Activated B cell treated with CpG ODN at 0.5 μM for 24 hours (primary cell): Measurements from ENCODE around the gene CIZ1. TPM values are rescaled to one million over a fixed set of nuclear protein-coding genes. Genes with fewer than 3 reads are reported as not detected.
"Not testable (repeated sequence)": the region's sequence is repeated elsewhere in the genome, so short reads cannot be mapped to it uniquely, and the experiment has no call there.

Experiments used
- ATAC-seq: fragments of 200-7000 bp; cut with Tn5 transposase; one replicate; pipeline ENCODE4 v1.10.0; 2021; ENCODE audit warnings: low read depth, mild to moderate bottlenecking, moderate library complexity
- CTCF ChIA-PET: fragments of 350-600 bp; sonication (Branson Sonifier 250); formaldehyde crosslinking; loops from one replicate; lab custom pipeline; 2021; ENCODE audit warnings: antibody characterized with exemption; lab: Charles Lee
- POLR2A ChIA-PET: fragments of 350-600 bp; sonication (Branson Sonifier 250); formaldehyde crosslinking; loops from one replicate; lab custom pipeline; 2021; ENCODE audit warnings: antibody characterized with exemption; lab: Charles Lee
- DNase-seq: peaks from one replicate; pipeline ENCODE4 v3.0.0; 2022
- H3K27ac Mint-ChIP-seq: one replicate; pipeline ENCODE4 v1.8.0; 2020; ENCODE audit warnings: mixed read lengths
- H3K27me3 Mint-ChIP-seq: one replicate; pipeline ENCODE4 v1.8.0; 2021; ENCODE audit warnings: mixed read lengths
- H3K36me3 Mint-ChIP-seq: one replicate; pipeline ENCODE4 v1.8.0; 2021; ENCODE audit warnings: low read depth, mixed read lengths
- H3K4me1 Mint-ChIP-seq: one replicate; pipeline ENCODE4 v1.8.0; 2021; ENCODE audit warnings: mixed read lengths
- H3K4me3 Mint-ChIP-seq: one replicate; pipeline ENCODE4 v1.8.0; 2020; ENCODE audit warnings: mild to moderate bottlenecking, mixed read lengths
- H3K9me3 Mint-ChIP-seq: one replicate; pipeline ENCODE4 v1.8.0; 2020; ENCODE audit warnings: mixed read lengths
- intact Hi-C: fragments of 100-400 bp; cut with micrococcal nuclease; formaldehyde crosslinking; loops from one replicate; pipeline ENCODE4 v1.15.1; 2024
- total RNA-seq: library from RNA; stranded (reverse); gene quantifications from 2 replicates; pipeline ENCODE4 v1.2.3, GENCODE V29; 2022
- TF ChIP-seq, protein P1 (sequence below): fragments of 200-600 bp; IDR thresholded peaks from one replicate; pipeline ENCODE4 v1.8.0; 2022; ENCODE audit warnings: antibody characterized with exemption, mild to moderate bottlenecking

The CIZ1 gene
- 142 and 160 TPM in 2 replicates for total RNA-seq

DNA sequence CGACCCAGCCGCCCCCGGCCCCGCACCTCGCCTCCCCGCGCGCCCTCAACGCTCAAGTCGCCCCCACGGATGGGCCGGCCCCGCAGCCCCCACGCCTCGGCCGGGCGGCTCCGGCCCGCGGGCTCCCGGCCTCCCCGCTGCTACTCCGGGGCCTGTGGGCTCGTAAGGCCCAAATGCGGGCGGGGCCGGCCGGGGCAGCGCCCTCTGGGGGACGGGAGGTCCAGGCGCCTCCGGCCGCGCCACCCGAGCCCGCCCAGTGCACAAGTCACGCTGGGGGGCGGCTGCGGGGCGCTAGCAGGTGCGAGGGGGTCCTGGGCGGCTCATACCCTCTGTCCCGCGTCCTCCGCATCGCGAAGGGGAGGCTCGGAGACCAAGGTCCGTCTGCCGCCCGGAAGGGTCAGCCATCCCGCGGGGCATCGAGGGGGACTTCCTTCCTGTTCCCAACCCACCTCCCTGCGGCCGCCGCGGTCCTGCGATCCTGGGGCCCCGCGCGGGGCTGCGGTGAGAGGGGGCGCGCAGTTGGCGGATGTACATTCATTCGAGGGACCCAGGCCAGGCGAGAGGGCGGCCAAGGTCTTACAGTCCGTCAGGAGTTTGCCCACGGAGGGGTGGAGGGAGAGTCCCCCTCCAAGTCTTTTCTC, at the start of gene CIZ1:
CIZ1 (minus strand) TSS at position 167 of the 641 bp plus-strand sequence. CDS start 715 bp downstream, outside the sequence.
- intact Hi-C loops = loop anchor here (1.0 to 5.0 kb wide), 7 partner anchors 12 to 149 kb away; partner anchors contain the start of genes BBLN, COQ4, DNM1 and GOLGA2
- Mint-ChIP-seq H3K4me1 (peaks cover 25% of the 10 kb centered on the region), H3K27ac (peak within 1 kb of the TSS; percentile 92), H3K36me3 (peaks cover 29% of the 10 kb centered on the region), H3K9me3 (no peaks in the 10 kb centered on the region), H3K27me3 (no peaks in the 10 kb centered on the region), H3K4me3 (peak within 1 kb of the TSS; percentile 94)
- CTCF ChIA-PET = no interaction called here
- peak; percentile 85 for DNase-seq
- TF ChIP-seq, protein P1, sequence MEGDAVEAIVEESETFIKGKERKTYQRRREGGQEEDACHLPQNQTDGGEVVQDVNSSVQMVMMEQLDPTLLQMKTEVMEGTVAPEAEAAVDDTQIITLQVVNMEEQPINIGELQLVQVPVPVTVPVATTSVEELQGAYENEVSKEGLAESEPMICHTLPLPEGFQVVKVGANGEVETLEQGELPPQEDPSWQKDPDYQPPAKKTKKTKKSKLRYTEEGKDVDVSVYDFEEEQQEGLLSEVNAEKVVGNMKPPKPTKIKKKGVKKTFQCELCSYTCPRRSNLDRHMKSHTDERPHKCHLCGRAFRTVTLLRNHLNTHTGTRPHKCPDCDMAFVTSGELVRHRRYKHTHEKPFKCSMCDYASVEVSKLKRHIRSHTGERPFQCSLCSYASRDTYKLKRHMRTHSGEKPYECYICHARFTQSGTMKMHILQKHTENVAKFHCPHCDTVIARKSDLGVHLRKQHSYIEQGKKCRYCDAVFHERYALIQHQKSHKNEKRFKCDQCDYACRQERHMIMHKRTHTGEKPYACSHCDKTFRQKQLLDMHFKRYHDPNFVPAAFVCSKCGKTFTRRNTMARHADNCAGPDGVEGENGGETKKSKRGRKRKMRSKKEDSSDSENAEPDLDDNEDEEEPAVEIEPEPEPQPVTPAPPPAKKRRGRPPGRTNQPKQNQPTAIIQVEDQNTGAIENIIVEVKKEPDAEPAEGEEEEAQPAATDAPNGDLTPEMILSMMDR = no peak
- POLR2A ChIA-PET = interaction anchor here (0.6 to 2.7 kb wide), 14 partner anchors 9 to 1192 kb away, joined by 3 to 20 read pairs (median 4); partner anchors contain the start of genes BBLN, ENDOG, LRSAM1 and NAIF1
- ATAC-seq = peak; percentile 89

DNA sequence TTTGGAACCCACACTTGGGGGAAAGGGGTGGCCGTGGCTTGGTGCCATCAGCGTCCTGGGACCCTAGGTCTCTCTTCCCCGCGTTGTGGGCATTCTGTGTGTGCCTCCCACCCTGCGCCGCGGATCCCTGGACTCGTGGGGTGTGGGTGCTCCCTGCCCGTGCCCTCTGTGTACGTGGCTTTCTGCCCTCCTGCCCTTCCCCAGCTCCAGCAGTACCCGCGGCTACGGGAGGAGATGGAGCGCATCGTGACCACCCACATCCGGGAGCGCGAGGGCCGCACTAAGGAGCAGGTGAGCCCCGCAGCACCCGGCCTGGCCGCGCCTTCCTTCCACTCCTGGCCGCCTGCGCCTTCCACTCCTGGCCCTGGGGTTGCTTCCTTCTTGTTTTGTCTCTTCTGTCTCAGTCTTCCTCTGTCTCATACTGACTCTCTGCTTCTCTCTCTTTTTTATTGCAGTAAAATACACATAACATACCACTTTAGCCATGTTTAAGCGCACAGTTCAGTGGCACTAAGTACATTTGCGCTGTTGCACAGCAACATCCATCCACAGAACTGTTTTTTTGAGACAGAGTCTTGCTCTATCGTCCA, 42.5 kb upstream of the CIZ1 start:
- ChIA-PET POLR2A (no interaction called here), CTCF (no interaction called here)
- intact Hi-C loops = no loop called here
- no peaks in the 10 kb centered on the region for H3K36me3 Mint-ChIP-seq
- H3K4me3 Mint-ChIP-seq = no peak overlapping the region
- ATAC-seq = no peak
- TF ChIP-seq, protein P1 = no peak
- H3K4me1 Mint-ChIP-seq = no peaks in the 10 kb centered on the region
- H3K9me3 Mint-ChIP-seq = no peaks in the 10 kb centered on the region
- H3K27me3 Mint-ChIP-seq = no peaks in the 10 kb centered on the region
- no peak overlapping the region for H3K27ac Mint-ChIP-seq
- no peak for DNase-seq

DNA sequence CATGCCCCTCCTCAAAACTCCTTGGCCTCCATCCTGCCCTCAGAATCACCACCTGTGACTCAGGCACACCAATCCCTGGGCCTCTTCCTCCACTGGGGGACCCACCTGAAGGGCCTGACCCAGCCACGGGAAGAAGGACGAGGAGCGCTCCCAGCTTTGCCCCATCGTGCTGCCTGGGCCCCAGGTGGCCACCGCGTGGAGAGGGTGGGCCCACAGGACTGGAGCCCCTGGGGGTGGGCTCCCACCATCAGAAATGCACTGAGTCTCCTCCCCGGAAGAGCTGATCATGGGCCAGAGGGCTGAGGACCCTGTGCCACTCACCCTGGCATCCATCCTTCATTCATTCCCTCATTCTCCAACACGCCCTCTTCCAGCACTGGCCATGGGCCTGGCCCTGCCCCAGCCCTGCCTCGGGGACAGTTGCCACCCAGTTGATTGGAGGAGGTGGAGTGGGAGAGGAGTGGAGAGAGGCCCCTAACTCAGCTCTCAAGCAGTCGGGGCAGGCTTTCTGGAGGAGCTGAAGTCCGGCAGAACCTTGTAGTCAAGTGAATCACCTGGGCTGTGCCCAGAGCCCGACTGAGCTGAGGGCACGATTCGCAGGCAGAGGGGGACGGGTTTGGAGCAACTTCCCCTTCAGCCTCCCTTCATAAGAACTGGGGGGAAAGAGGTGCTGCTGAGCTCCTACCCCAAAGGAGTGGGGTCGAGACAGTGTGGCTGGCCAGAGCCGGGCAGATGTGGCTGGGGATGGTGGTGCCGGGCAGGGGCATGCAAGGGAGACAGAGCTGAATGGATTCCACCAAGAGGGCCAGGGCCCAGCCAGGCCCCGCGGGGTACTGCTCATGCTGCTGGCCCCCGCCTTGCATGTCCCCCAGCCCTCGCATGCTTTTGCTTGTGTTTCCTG, 41.4 kb upstream of the CIZ1 start:
- intact Hi-C loops = no loop called here
- no peaks in the 10 kb centered on the region for H3K27me3 Mint-ChIP-seq
- no peaks in the 10 kb centered on the region for H3K4me1 Mint-ChIP-seq
- no peak overlapping the region for H3K27ac Mint-ChIP-seq
- no peak overlapping the region for H3K4me3 Mint-ChIP-seq
- TF ChIP-seq, protein P1 = no peak
- CTCF ChIA-PET = no interaction called here
- POLR2A ChIA-PET = interaction anchor here (0.5 kb wide), 1 partner anchor 113 kb away, joined by 3 read pairs; no protein-coding TSS in a partner anchor
- no peaks in the 10 kb centered on the region for H3K36me3 Mint-ChIP-seq
- DNase-seq (no peak), ATAC-seq (no peak)
- H3K9me3 Mint-ChIP-seq = no peaks in the 10 kb centered on the region

DNA sequence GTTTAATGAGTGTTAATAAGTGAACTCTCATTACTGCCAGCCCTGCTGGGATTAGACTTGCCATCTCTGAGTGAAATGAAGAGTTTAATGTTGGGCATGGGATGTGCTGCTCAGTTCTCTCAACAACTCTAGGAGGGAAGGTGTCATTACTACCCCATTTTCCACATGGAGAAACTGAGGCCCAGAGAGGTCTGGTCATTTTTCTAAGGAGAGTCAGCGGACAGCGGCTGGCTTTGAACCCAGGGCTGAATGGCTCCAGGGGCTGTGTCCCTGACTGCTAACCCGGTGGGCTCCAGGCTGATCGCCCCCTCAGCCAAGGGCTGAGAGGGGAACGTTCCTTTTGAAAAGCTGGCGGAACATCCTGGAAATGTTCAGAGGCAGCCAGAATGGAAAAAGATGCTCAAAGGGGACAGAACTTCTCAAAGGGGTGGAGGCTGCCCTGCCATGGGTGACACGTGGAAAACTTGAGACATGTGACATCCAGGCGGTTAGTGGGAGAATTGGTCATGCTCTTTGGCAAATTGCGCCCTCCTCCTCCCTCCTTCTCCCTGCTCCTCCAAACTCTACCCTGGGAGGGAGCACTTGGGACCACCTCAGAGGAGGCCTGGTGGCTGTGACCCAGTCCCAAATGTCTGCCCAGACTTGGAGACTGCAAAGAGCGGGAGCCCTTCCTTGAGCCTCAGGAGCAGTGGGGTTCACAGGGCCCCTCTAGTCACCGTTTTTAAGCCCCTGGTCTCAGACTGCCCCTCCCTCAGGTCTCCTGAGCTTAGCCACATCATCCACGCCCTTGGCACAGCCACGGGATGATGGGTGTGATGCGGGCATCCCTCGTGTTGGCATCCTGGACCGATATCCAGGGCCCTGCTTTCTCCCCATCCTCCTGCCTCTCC, 40.5 kb upstream of the CIZ1 start:
- no peak for ATAC-seq
- Mint-ChIP-seq H3K4me1 (no peaks in the 10 kb centered on the region), H3K36me3 (no peaks in the 10 kb centered on the region), H3K27ac (no peak overlapping the region), H3K4me3 (no peak overlapping the region), H3K27me3 (no peaks in the 10 kb centered on the region), H3K9me3 (no peaks in the 10 kb centered on the region)
- DNase-seq = no peak
- TF ChIP-seq, protein P1 = no peak
- intact Hi-C loops = no loop called here
- CTCF ChIA-PET = no interaction called here
- POLR2A ChIA-PET = no interaction called here

GRCh38 chr9:128230897-128231296, 39.5 kb upstream of the CIZ1 start:
- H3K27ac Mint-ChIP-seq, CTCF ChIA-PET, H3K4me1 Mint-ChIP-seq, H3K27me3 Mint-ChIP-seq, H3K36me3 Mint-ChIP-seq, H3K4me3 Mint-ChIP-seq, intact Hi-C loops, DNase-seq, ATAC-seq, H3K9me3 Mint-ChIP-seq: not testable (repeated sequence)
- POLR2A ChIA-PET = interaction anchor here (0.6 kb wide), 1 partner anchor 406 kb away, joined by 7 read pairs; no protein-coding TSS in a partner anchor
